HepG2 (cell line): Measurements from ENCODE around the gene TADA1. TPM values are rescaled to one million over a fixed set of nuclear protein-coding genes. Genes with fewer than 3 reads are reported as not detected.

Experiments used
- ATAC-seq: fragments of 200-7000 bp; cut with Tn5 transposase; 3 replicates; pipeline ENCODE4 v1.9.1; 2020; ENCODE audit warnings: mild to moderate bottlenecking, moderate library complexity
- BruUV-seq: library from RNA; stranded (reverse); fragments of 400-500 nt; replicated peaks from 2 replicates; lab custom pipeline; 2021; lab: Mats Ljungman, UMichigan
- CTCF ChIA-PET: fragments of 300-600 bp; formaldehyde crosslinking; extraction: SDS; loops from one replicate; lab custom pipeline; 2021; ENCODE audit warnings: low total read pairs, inconsistent platforms, low intra/inter-chr PET ratio; lab: Yijun Ruan, JAX
- POLR2A ChIA-PET: fragments of 350-600 bp; sonication (Branson Sonifier 250); formaldehyde crosslinking; loops from one replicate; lab custom pipeline; 2020; ENCODE audit warnings: antibody characterized with exemption, inconsistent platforms; lab: Yijun Ruan, JAX
- DNase-seq: peaks from one replicate; pipeline ENCODE4 v3.0.0-alpha.2; 2015; ENCODE audit warnings: low spot score
- FAIRE-seq: peaks from 3 replicates; lab custom pipeline; 2011; peaks lifted over from hg19 to GRCh38; lab: Jason Lieb, UNC
- H2AFZ ChIP-seq: one replicate; pipeline ENCODE4 v1.6.1; 2011; ENCODE audit warnings: low read length, inconsistent platforms
- H3K27ac ChIP-seq: fragments of 300-600 bp; 3 replicates; pipeline ENCODE4 v1.8.0; 2011; ENCODE audit warnings: mixed run types, mild to moderate bottlenecking, mixed read lengths, low read length, inconsistent platforms; ENCODE audit not compliant: insufficient read depth; ENCODE audit errors: extremely low read length
- H3K27me3 ChIP-seq, 2 experiments: fragments of 200-600 bp in 1 of 2; 2 replicates in 1 of 2; 3 replicates in 1 of 2; pipeline versions ENCODE4 v1.6.0 to v1.8.0; 2011; ENCODE audit warnings: low read length in 2 of 2, mild to moderate bottlenecking in 2 of 2, moderate library complexity in 2 of 2, inconsistent platforms in 1 of 2; ENCODE audit not compliant: insufficient read depth in 2 of 2, control insufficient read depth in 1 of 2
- H3K36me3 ChIP-seq, 2 experiments: fragments of 200-600 bp in 1 of 2; replicated peaks in 1 of 2; 2 replicates in 1 of 2; 3 replicates in 1 of 2; pipeline versions ENCODE4 v1.5.1 to v1.8.0; 2011; ENCODE audit warnings: low read length in 2 of 2, inconsistent platforms in 1 of 2; ENCODE audit not compliant: insufficient read depth in 2 of 2, control insufficient read depth in 1 of 2
- H3K4me1 ChIP-seq: 2 replicates; pipeline ENCODE4 v1.5.1; 2012; ENCODE audit warnings: low read length, inconsistent platforms; ENCODE audit not compliant: insufficient read depth
- H3K4me2 ChIP-seq: 2 replicates; pipeline ENCODE4 v1.6.0; 2011; ENCODE audit warnings: low read depth, low read length, inconsistent platforms
- H3K4me3 ChIP-seq, 3 experiments: fragments of 200-600 bp in 1 of 3; sonication (generic), shearing (Covaris generic) in 1 of 3; replicated peaks in 1 of 3; 2 replicates each; pipeline ENCODE4 v1.5.1; 2011 to 2016; ENCODE audit warnings: low read length in 3 of 3, inconsistent platforms in 2 of 3, low read depth in 2 of 3, mild to moderate bottlenecking in 2 of 3, control low read depth in 1 of 3, mixed read lengths in 1 of 3; ENCODE audit not compliant: insufficient read depth in 1 of 3
- H3K79me2 ChIP-seq: one replicate; pipeline ENCODE4 v1.6.1; 2011; ENCODE audit warnings: low read length, inconsistent platforms; ENCODE audit not compliant: insufficient read depth
- H3K9ac ChIP-seq: 2 replicates; pipeline ENCODE4 v1.6.0; 2011; ENCODE audit warnings: mild to moderate bottlenecking, low read depth, low read length, inconsistent platforms; ENCODE audit not compliant: insufficient read depth
- H3K9me3 ChIP-seq: 2 replicates; pipeline ENCODE4 v1.5.1; 2012; ENCODE audit warnings: mild to moderate bottlenecking, low read length
- H4K20me1 ChIP-seq: 2 replicates; pipeline ENCODE4 v1.6.0; 2011; ENCODE audit warnings: inconsistent platforms, mild to moderate bottlenecking, low read length, moderate library complexity; ENCODE audit not compliant: insufficient read depth
- HMGXB4 ChIP-seq, 2 experiments: sonication (generic) in 1 of 2; formaldehyde crosslinking in 1 of 2; IDR thresholded peaks; 2 replicates each; pipeline versions ENCODE4 v1.4.0 to v1.6.1; 2018 to 2020; ENCODE audit warnings: missing genetic modification reagents in 2 of 2, borderline replicate concordance in 1 of 2, low read depth in 1 of 2, mild to moderate bottlenecking in 1 of 2, missing biosample characterization in 1 of 2
- MXD1 ChIP-seq: sonication (generic); formaldehyde crosslinking; IDR thresholded peaks from 2 replicates; pipeline ENCODE4 v1.4.0; 2020; ENCODE audit warnings: mild to moderate bottlenecking, missing genetic modification reagents
- PRDM15 ChIP-seq: sonication (generic); formaldehyde crosslinking; IDR thresholded peaks from 2 replicates; pipeline ENCODE4 v1.4.0; 2020; ENCODE audit warnings: missing genetic modification reagents
- WGBS: methylation state at CpG from one replicate; pipeline ENCODE4 v1.1.6; 2017; ENCODE audit warnings: low lambda C conversion rate; 5-methylcytosine and 5-hydroxymethylcytosine counted together
- in situ Hi-C: cut with HindIII; loops from 2 replicates; pipeline ENCODE4 v1.10.0; 2017; ENCODE audit warnings: low pct_unique_long_range_greater_than_20kb; ENCODE audit not compliant: extremely low pct_ligation_motif_present
- intact Hi-C: fragments of 100-400 bp; cut with micrococcal nuclease; formaldehyde crosslinking; loops from one replicate; pipeline ENCODE4 v1.10.0; 2022; ENCODE audit not compliant: unreplicated experiment
- polyA plus RNA-seq, 8 experiments: library from polyadenylated mRNA; depleted of rRNA in 3 of 8; stranded (reverse) in 7 of 8; unstranded in 1 of 8; fragments of >200 nt; fragmentation: Illumina TruSeq in 4 of 8; extraction: Trizol in 4 of 8; gene quantifications; 2 replicates each; pipeline versions ENCODE4 v1.2.1 to v1.2.3, GENCODE V29; 2011 to 2016; ENCODE audit warnings: low read depth in 4 of 8, missing spikeins in 1 of 8, mixed read lengths in 1 of 8; ENCODE audit not compliant: insufficient read depth in 1 of 8
- total RNA-seq, 5 experiments: library from RNA; depleted of rRNA; stranded (reverse); fragments of >200 nt; fragmentation: Illumina TruSeq; extraction: Trizol; gene quantifications; 2 replicates each; pipeline ENCODE4 v1.2.3, GENCODE V29; 2016; ENCODE audit warnings: low read depth in 1 of 5

The TADA1 gene
- total and polyA plus RNA-seq, 2 of the 13 experiments (the other 11 are each of a cell fraction or from before 2014, with no cell fraction given): 28.3 to 29.1 TPM

DNA sequence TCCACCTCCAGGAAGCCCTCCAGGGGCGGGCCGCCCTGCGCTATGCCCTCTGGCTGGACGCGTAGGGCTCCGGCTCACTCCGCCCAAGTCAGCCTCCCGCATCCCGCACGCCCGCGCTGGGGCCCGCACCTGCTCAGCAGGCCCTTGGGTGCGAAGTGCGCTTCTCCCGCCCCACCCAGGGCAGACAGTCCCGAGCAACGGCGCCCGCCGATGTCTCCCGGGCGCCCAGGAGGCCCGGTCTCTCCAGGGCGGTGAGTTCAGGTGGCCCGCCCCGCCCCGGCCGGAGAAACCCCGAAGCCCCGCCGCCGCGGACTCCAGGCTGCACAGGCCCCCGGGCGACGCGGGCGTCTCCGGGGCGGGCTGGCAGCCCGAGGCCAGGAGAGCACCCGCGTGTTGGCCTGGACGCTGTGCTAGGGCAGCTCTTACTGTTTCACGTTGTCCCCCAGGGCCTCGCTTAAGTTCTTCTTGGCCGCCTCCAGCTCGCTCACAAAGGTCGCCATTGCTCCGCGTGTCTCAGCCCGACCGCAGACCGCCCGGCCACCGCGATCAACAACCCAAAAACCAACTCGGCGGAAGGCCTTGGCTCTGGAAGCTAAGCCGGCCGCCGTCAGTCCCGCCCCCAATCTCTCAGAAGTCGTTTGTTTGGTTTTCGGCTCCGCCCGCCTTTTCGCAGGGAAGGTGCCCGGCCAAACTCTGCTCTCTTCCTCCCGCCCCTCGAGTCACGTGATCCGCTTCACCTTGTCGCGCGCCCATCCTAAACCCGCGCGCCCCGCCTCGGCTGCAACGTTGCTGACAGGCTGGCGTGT, at the start of gene TADA1 (continued):
- peak; percentile 90 to 93 for TF ChIP-seq HMGXB4 (CRISPR knock-in tag; IDR thresholded peaks at IDR 0.05; ENCODE audit: borderline replicate concordance in 1 of 2, low read depth in 1 of 2)

DNA sequence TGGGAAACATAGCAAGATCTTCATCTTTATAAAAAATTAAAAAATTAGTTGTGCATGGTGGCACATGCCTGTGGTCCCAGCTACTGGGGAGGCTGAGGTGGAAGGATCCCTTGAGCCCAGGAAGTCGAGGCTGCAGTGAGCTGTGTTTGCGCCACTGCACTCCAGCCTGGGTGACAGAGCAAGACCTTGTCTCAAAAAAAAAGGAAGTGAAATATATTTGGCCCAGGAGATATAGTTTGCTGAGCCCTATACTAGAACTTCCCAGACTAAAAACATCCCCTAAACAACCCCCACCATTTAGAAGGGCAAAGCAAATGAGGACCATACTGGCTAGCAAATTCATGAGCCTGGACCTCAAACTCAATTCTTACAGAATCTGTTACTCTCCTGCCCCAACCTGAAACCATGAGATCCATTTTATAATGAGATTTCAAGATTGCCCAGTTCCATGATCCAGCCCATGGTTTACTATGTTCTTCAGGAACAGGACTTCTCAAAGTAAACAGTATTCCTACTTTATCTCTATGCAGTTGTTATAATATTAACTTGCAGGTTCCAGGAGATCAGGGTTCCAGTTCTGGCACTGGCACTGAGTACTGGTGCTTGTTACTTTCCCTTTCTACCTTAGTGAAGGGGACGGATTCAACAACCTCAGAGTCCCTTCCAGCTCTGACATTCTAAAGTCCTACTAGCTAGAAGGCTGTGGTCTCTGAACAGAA, 48.9 kb upstream of the TADA1 start:
- CTCF ChIA-PET: no interaction called here
- POLR2A ChIA-PET: no interaction called here
- WGBS: 26% methylated on average over 3 of the region's 3 CpGs
- H3K4me1 ChIP-seq: peaks cover 5% of the 10 kb centered on the region; the same call in 1 of the 2 replicates
- H2AFZ ChIP-seq: no peak overlapping the region
- intact Hi-C loops (no loop called here), in situ Hi-C loops (no loop called here)
- no TSS peak for BruUV-seq
- ATAC-seq: no peak
- no peaks in the 10 kb centered on the region for H4K20me1 ChIP-seq
- no peak overlapping the region for H3K27ac ChIP-seq
- TF ChIP-seq MXD1 (CRISPR knock-in tag) (no peak), PRDM15 (CRISPR knock-in tag) (peak; percentile 90)
- no peak overlapping the region for H3K9ac ChIP-seq
- H3K4me2 ChIP-seq: no peak overlapping the region
- peaks cover 4 to 14% of the 10 kb centered on the region in 2 experiments; a peak in 3 of 5 replicates for H3K27me3 ChIP-seq
- H3K4me3 ChIP-seq: no peak overlapping the region
- FAIRE-seq: no peak
- DNase-seq: no peak
- no peaks in the 10 kb centered on the region for H3K9me3 ChIP-seq
- no peaks in the 10 kb centered on the region for H3K79me2 ChIP-seq
- no peaks in the 10 kb centered on the region for H3K36me3 ChIP-seq
